Astrocyte (in vitro differentiated cells and primary cell): Measurements from ENCODE around the gene NPAS3. TPM values are rescaled to one million over a fixed set of nuclear protein-coding genes. Genes with fewer than 3 reads are reported as not detected.

Experiments used
- DNase-seq: peaks from one replicate; pipeline ENCODE4 v3.0.0-alpha.2; 2010; ENCODE audit warnings: low read depth
- FAIRE-seq: peaks from 2 replicates; lab custom pipeline; 2011; peaks lifted over from hg19 to GRCh38; lab: Jason Lieb, UNC
- H2AFZ ChIP-seq: 2 replicates; pipeline ENCODE4 v1.6.0; 2012; ENCODE audit warnings: low read depth, low read length, inconsistent platforms
- H3K27ac ChIP-seq: 2 replicates; pipeline ENCODE4 v1.5.1; 2011; ENCODE audit warnings: low read depth, low read length, inconsistent platforms
- H3K27me3 ChIP-seq: 2 replicates; pipeline ENCODE4 v1.6.0; 2011; ENCODE audit warnings: low read length, inconsistent platforms; ENCODE audit not compliant: insufficient read depth
- H3K36me3 ChIP-seq: 2 replicates; pipeline ENCODE4 v1.5.1; 2011; ENCODE audit warnings: low read length, inconsistent platforms; ENCODE audit not compliant: insufficient read depth
- H3K4me1 ChIP-seq: 2 replicates; pipeline ENCODE4 v1.5.1; 2011; ENCODE audit warnings: low read length, inconsistent platforms; ENCODE audit not compliant: insufficient read depth
- H3K4me2 ChIP-seq: 2 replicates; pipeline ENCODE4 v1.6.0; 2012; ENCODE audit warnings: low read length, inconsistent platforms
- H3K4me3 ChIP-seq: 2 replicates; pipeline ENCODE4 v1.5.1; 2011; ENCODE audit warnings: low read depth, mild to moderate bottlenecking, low read length, inconsistent platforms; ENCODE audit not compliant: insufficient read depth
- H3K79me2 ChIP-seq: 2 replicates; pipeline ENCODE4 v1.6.0; 2012; ENCODE audit warnings: mild to moderate bottlenecking, low read length, inconsistent platforms; ENCODE audit not compliant: insufficient read depth
- H3K9ac ChIP-seq: 2 replicates; pipeline ENCODE4 v1.6.0; 2012; ENCODE audit warnings: mild to moderate bottlenecking, low read length, inconsistent platforms
- H3K9me3 ChIP-seq: 2 replicates; pipeline ENCODE4 v1.5.1; 2012; ENCODE audit warnings: low read depth, mild to moderate bottlenecking, low read length, inconsistent platforms; ENCODE audit not compliant: insufficient read depth
- H4K20me1 ChIP-seq: 2 replicates; pipeline ENCODE4 v1.6.0; 2012; ENCODE audit warnings: low read length, inconsistent platforms; ENCODE audit not compliant: insufficient read depth
- H3K27ac Mint-ChIP-seq: one replicate; pipeline ENCODE4 v1.8.0; 2021; ENCODE audit warnings: mild to moderate bottlenecking, mixed read lengths; ENCODE audit not compliant: unreplicated experiment
- H3K27me3 Mint-ChIP-seq: one replicate; pipeline ENCODE4 v1.8.0; 2021; ENCODE audit warnings: low read depth, mixed read lengths; ENCODE audit not compliant: unreplicated experiment
- H3K36me3 Mint-ChIP-seq: one replicate; pipeline ENCODE4 v1.8.0; 2021; ENCODE audit warnings: low read depth, mixed read lengths; ENCODE audit not compliant: unreplicated experiment
- H3K4me1 Mint-ChIP-seq: one replicate; pipeline ENCODE4 v1.8.0; 2021; ENCODE audit warnings: low read depth, mixed read lengths; ENCODE audit not compliant: unreplicated experiment
- H3K4me3 Mint-ChIP-seq: one replicate; pipeline ENCODE4 v1.8.0; 2021; ENCODE audit warnings: mild to moderate bottlenecking, moderate library complexity, mixed read lengths; ENCODE audit not compliant: unreplicated experiment
- H3K9me3 Mint-ChIP-seq: one replicate; pipeline ENCODE4 v1.8.0; 2021; ENCODE audit warnings: mild to moderate bottlenecking, mixed read lengths; ENCODE audit not compliant: unreplicated experiment
- EZH2 ChIP-seq: IDR thresholded peaks from 2 replicates; pipeline ENCODE4 v1.6.1; 2012; ENCODE audit warnings: mild to moderate bottlenecking, low read length, inconsistent platforms; ENCODE audit not compliant: insufficient read depth
- total RNA-seq: library from RNA; stranded (reverse); gene quantifications from 2 replicates; pipeline ENCODE4 v1.2.1, GENCODE V29; 2021
- TF ChIP-seq, protein P1 (sequence below): IDR thresholded peaks from 2 replicates; pipeline ENCODE4 v1.5.1; 2011; ENCODE audit warnings: low read depth, mild to moderate bottlenecking, inconsistent platforms, low read length, moderate library complexity; ENCODE audit not compliant: insufficient read depth

NPAS3 gene
- total RNA-seq, 1 donor from 2014 or later: 2.6 TPM

DNA sequence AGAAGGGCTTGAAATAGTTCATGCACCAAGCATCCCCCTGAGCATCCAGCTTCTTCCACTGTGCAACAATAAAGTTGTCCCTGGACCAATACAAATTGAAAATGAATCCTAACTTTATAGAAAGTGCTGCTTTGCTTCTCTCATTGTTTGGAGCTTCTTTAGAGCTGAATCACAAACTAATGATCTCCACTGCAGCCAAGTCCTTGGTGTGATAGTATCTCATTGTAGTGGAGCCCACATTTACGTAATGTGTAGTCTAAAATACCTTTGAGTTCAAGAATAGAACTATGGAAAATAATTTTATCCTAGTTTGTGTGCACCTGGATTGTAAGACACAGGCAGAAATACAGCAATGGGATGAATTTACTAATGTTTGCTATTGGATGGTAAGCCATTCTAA lies 692.3 kb downstream of the NPAS3 start:
- Mint-ChIP-seq H3K27ac (no peak overlapping the region), H3K4me3 (no peak overlapping the region), H3K27me3 (peaks cover 4% of the 10 kb centered on the region), H3K9me3 (no peaks in the 10 kb centered on the region), H3K4me1 (peaks cover 7% of the 10 kb centered on the region), H3K36me3 (no peaks in the 10 kb centered on the region)
- FAIRE-seq: no peak
- DNase-seq: peak; percentile 84
- no peak overlapping the region for H2AFZ ChIP-seq
- H3K4me1 ChIP-seq: no peaks in the 10 kb centered on the region
- H4K20me1 ChIP-seq: no peaks in the 10 kb centered on the region
- no peak overlapping the region for H3K9ac ChIP-seq
- no peak overlapping the region for H3K27ac ChIP-seq
- H3K36me3 ChIP-seq: no peaks in the 10 kb centered on the region
- no peak overlapping the region for H3K4me3 ChIP-seq
- H3K79me2 ChIP-seq: no peaks in the 10 kb centered on the region
- TF ChIP-seq EZH2: no peak
- TF ChIP-seq, protein P1, sequence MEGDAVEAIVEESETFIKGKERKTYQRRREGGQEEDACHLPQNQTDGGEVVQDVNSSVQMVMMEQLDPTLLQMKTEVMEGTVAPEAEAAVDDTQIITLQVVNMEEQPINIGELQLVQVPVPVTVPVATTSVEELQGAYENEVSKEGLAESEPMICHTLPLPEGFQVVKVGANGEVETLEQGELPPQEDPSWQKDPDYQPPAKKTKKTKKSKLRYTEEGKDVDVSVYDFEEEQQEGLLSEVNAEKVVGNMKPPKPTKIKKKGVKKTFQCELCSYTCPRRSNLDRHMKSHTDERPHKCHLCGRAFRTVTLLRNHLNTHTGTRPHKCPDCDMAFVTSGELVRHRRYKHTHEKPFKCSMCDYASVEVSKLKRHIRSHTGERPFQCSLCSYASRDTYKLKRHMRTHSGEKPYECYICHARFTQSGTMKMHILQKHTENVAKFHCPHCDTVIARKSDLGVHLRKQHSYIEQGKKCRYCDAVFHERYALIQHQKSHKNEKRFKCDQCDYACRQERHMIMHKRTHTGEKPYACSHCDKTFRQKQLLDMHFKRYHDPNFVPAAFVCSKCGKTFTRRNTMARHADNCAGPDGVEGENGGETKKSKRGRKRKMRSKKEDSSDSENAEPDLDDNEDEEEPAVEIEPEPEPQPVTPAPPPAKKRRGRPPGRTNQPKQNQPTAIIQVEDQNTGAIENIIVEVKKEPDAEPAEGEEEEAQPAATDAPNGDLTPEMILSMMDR: no peak
- no peaks in the 10 kb centered on the region for H3K27me3 ChIP-seq
- H3K9me3 ChIP-seq: no peaks in the 10 kb centered on the region
- no peak overlapping the region for H3K4me2 ChIP-seq

DNA sequence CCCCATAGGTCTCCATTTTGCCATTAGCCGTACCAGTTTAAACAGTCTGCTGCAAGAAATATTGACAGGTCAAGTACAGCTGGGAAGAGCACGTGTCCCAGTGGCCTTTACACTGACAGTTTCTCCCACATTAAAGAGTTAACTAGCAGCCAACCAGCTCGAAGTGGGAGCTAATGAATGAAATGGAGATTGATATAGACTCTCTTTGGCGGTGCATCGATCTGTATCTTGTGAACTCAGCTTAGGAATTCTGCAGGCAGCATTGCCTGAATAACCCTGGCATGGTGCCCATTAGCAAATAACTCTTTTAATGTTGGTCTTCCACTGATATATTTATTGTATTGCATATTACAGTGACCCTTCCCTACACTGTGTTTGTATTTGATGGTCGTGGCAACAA lies 692.8 kb downstream of the NPAS3 start:
- Histone ChIP-seq H3K79me2 (no peaks in the 10 kb centered on the region), H4K20me1 (no peaks in the 10 kb centered on the region), H3K4me1 (no peaks in the 10 kb centered on the region), H3K4me2 (no peak overlapping the region), H3K4me3 (no peak overlapping the region), H3K9me3 (no peaks in the 10 kb centered on the region), H3K27ac (no peak overlapping the region), H3K9ac (no peak overlapping the region), H3K27me3 (no peaks in the 10 kb centered on the region), H3K36me3 (no peaks in the 10 kb centered on the region), H2AFZ (no peak overlapping the region)
- TF ChIP-seq EZH2: no peak
- TF ChIP-seq, protein P1: no peak
- Mint-ChIP-seq H3K9me3 (no peaks in the 10 kb centered on the region), H3K4me1 (peaks cover 7% of the 10 kb centered on the region), H3K4me3 (no peak overlapping the region), H3K27ac (no peak overlapping the region), H3K36me3 (no peaks in the 10 kb centered on the region), H3K27me3 (peaks cover 4% of the 10 kb centered on the region)
- FAIRE-seq (no peak), DNase-seq (no peak)

DNA sequence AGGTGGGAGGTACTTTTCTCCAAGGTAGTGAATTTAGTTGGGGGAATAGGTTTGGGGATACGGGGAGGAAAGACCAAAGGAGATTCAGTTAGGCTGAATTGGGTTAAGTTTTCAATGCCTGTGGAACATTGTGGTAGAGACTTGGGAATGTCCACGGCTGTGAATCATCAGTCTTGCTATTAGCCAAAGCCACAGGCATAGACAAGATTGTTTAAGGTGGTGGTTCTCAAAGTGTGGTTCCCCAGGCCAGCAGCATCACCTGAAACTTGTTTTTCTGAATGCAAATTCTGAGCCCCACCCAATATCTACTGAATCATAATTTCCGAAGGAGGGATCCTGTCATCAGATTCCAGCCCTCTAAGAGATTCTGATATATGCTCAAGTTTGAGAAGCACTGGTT lies 696.0 kb downstream of the NPAS3 start:
- Histone ChIP-seq H3K4me1 (no peaks in the 10 kb centered on the region), H3K4me3 (no peak overlapping the region), H3K9me3 (no peaks in the 10 kb centered on the region), H3K27me3 (no peaks in the 10 kb centered on the region), H3K79me2 (no peaks in the 10 kb centered on the region), H3K36me3 (no peaks in the 10 kb centered on the region), H3K27ac (no peak overlapping the region), H4K20me1 (no peaks in the 10 kb centered on the region), H2AFZ (no peak overlapping the region), H3K9ac (no peak overlapping the region), H3K4me2 (no peak overlapping the region)
- peaks cover 1% of the 10 kb centered on the region for H3K27me3 Mint-ChIP-seq
- FAIRE-seq: peak; percentile 66
- H3K4me3 Mint-ChIP-seq: no peak overlapping the region
- H3K4me1 Mint-ChIP-seq: peaks cover 7% of the 10 kb centered on the region
- peak; percentile 77 for DNase-seq
- H3K36me3 Mint-ChIP-seq: no peaks in the 10 kb centered on the region
- no peaks in the 10 kb centered on the region for H3K9me3 Mint-ChIP-seq
- no peak overlapping the region for H3K27ac Mint-ChIP-seq
- TF ChIP-seq, protein P1: no peak
- TF ChIP-seq EZH2: no peak
